Tibial nerve (tissue), 4 donors: ENCODE results near the gene GRK2. TPM values are rescaled to one million over a fixed set of nuclear protein-coding genes. Genes with fewer than 3 reads are reported as not detected.

Experiments
- total RNA-seq, 4 donors: library from RNA; depleted of rRNA; stranded (reverse); fragments of >200 nt; gene quantifications; one replicate each; pipeline ENCODE4 v1.1.0, GENCODE V29; 2016

Gene GRK2
- total RNA-seq, 4 donors from 2014 or later, result 46.0 to 134 (median 65.4) TPM

Other genes starting within 250 kb of the GRK2 start
- gene SYT12, start 243.3 kb upstream of the GRK2 start, total RNA-seq, result 1 to 10 TPM in 1 of 4 donors, under 1 TPM in 2, not detected in 1; 0.20 to 2.4 (median 0.66) TPM
- 10 to 100 TPM; 15.9 to 30.8 (median 24.4) TPM for gene RHOD, start 209.6 kb upstream of the GRK2 start, total RNA-seq
- 100 to 1,000 TPM in 1 of 4 donors, 10 to 100 TPM in 3; 40.9 to 106 (median 67.4) TPM for gene KDM2A, start 147.2 kb upstream of the GRK2 start, total RNA-seq
- 100 to 1,000 TPM in 1 of 4 donors, 10 to 100 TPM in 3; 46.8 to 158 (median 69.5) TPM for gene ANKRD13D, start 22.8 kb downstream of the GRK2 start, total RNA-seq
- gene SSH3, start 37.1 kb downstream of the GRK2 start, total RNA-seq, result 10 to 100 TPM; 28.5 to 51.6 (median 43.1) TPM
- gene POLD4, start 87.1 kb downstream of the GRK2 start, total RNA-seq, result 100 to 1,000 TPM in 1 of 4 donors, 10 to 100 TPM in 3; 70.8 to 154 (median 88.5) TPM
- gene CLCF1, start 107.1 kb downstream of the GRK2 start, total RNA-seq, result 10 to 100 TPM in 1 of 4 donors, 1 to 10 TPM in 3; 3.7 to 23.1 (median 5.9) TPM
- gene RAD9A, start 125.5 kb downstream of the GRK2 start, total RNA-seq, result 10 to 100 TPM; 22.7 to 39.0 (median 36.4) TPM
- 10 to 100 TPM; 50.6 to 97.8 (median 72.7) TPM for gene PPP1CA, start 135.4 kb downstream of the GRK2 start, total RNA-seq
- 1 to 10 TPM; 1.5 to 4.5 (median 2.2) TPM for gene TBC1D10C, start 137.6 kb downstream of the GRK2 start, total RNA-seq
- 1 to 10 TPM; 1.8 to 5.9 (median 4.3) TPM for gene CARNS1, start 149.2 kb downstream of the GRK2 start, total RNA-seq
- gene RPS6KB2, start 162.0 kb downstream of the GRK2 start, total RNA-seq, result 10 to 100 TPM; 36.9 to 69.3 (median 47.1) TPM
- 10 to 100 TPM in 3 of 4 donors, 1 to 10 TPM in 1; 6.9 to 18.0 (median 12.8) TPM for gene PTPRCAP, start 171.2 kb downstream of the GRK2 start, total RNA-seq
- gene CORO1B, start 177.0 kb downstream of the GRK2 start, total RNA-seq, result 10 to 100 TPM; 60.9 to 95.1 (median 77.1) TPM
- not detected for gene GPR152, start 186.3 kb downstream of the GRK2 start, total RNA-seq
- gene CABP4, start 188.9 kb downstream of the GRK2 start, total RNA-seq, result 1 to 10 TPM in 3 of 4 donors, under 1 TPM in 1; 0.21 to 5.7 (median 3.6) TPM
- 100 to 1,000 TPM in 2 of 4 donors, 10 to 100 TPM in 2; 49.2 to 184 (median 96.6) TPM for gene TMEM134, start 202.8 kb downstream of the GRK2 start, total RNA-seq
- gene AIP, start 216.6 kb downstream of the GRK2 start, total RNA-seq, result 100 to 1,000 TPM in 2 of 4 donors, 10 to 100 TPM in 2; 88.2 to 117 (median 96.0) TPM
- 10 to 100 TPM; 22.8 to 69.6 (median 38.6) TPM for gene PITPNM1, start 238.9 kb downstream of the GRK2 start, total RNA-seq
- gene CDK2AP2, start 241.7 kb downstream of the GRK2 start, total RNA-seq, result 10 to 100 TPM; 75.4 to 90.8 (median 80.6) TPM